Measurements from ENCODE around the gene IFIH1.

IFIH1 gene

DNA sequence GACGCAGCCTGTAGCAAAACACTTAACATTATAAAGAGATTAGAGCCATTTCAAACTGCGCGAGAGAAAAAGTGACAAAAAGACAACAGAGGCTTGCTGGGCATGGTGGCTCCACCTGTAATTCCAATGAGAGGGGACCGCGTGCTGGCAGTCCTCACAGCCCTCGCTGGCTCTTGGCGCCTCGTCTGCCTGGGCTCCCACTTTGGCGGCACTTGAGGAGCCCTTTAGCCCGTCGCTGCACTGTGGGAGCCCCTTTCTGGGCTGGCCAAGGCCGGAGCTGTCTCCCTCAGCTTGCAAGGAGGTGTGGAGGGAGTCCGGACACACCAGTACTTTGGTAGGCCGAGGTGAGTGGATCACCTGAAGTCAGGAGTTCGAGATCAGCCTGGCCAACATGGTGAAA lies 9.3 kb upstream of the IFIH1 start:
- Histone ChIP-seq H3K36me3 (replicated peaks; ENCODE audit: insufficient read depth, low read length) (no peaks in the 10 kb centered on the region), H3K4me2 (ENCODE audit: low read depth, low read length) (peak overlapping the region; percentile 42; the same call in 1 of the 2 replicates), H3F3A (ENCODE audit: insufficient read depth, low read length) (no peaks in the 10 kb centered on the region), H3K4me3 (ENCODE audit: low read length) (no peak overlapping the region), H3K27me3 (replicated peaks; ENCODE audit: insufficient read depth, low read length) (no peaks in the 10 kb centered on the region), H4K20me1 (ENCODE audit: insufficient read depth, low read length) (no peaks in the 10 kb centered on the region), H3K9ac (ENCODE audit: low read length) (no peak overlapping the region; the same call in 1 of the 2 replicates), H3K9me2 (replicated peaks; ENCODE audit: insufficient read depth, low read length) (no peaks in the 10 kb centered on the region), H3K79me2 (ENCODE audit: low read length) (0 out of 2 replicates have a peak, but pooled peaks cover 9% of the 10 kb centered on the region), H2AFZ (ENCODE audit: low read length) (no peak overlapping the region), H3K9me3 (replicated peaks; ENCODE audit: insufficient read depth, low read length) (no peaks in the 10 kb centered on the region), H3K27ac (ENCODE audit: low read length) (no peak overlapping the region), H3K4me1 (ENCODE audit: low read length) (peaks cover 8% of the 10 kb centered on the region; the same call in 1 of the 2 replicates)
- no peak for DNase-seq
- no peak for TF ChIP-seq EZH2phosphoT487 (IDR thresholded peaks at IDR 0.05; ENCODE audit: low read length)
- TF ChIP-seq, protein P1, sequence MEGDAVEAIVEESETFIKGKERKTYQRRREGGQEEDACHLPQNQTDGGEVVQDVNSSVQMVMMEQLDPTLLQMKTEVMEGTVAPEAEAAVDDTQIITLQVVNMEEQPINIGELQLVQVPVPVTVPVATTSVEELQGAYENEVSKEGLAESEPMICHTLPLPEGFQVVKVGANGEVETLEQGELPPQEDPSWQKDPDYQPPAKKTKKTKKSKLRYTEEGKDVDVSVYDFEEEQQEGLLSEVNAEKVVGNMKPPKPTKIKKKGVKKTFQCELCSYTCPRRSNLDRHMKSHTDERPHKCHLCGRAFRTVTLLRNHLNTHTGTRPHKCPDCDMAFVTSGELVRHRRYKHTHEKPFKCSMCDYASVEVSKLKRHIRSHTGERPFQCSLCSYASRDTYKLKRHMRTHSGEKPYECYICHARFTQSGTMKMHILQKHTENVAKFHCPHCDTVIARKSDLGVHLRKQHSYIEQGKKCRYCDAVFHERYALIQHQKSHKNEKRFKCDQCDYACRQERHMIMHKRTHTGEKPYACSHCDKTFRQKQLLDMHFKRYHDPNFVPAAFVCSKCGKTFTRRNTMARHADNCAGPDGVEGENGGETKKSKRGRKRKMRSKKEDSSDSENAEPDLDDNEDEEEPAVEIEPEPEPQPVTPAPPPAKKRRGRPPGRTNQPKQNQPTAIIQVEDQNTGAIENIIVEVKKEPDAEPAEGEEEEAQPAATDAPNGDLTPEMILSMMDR (IDR thresholded peaks at IDR 0.05; ENCODE audit: low read length), result no peak
- TF ChIP-seq EZH2 (optimal IDR thresholded peaks at IDR 0.05; ENCODE audit: low read depth, low read length), result no peak

DNA sequence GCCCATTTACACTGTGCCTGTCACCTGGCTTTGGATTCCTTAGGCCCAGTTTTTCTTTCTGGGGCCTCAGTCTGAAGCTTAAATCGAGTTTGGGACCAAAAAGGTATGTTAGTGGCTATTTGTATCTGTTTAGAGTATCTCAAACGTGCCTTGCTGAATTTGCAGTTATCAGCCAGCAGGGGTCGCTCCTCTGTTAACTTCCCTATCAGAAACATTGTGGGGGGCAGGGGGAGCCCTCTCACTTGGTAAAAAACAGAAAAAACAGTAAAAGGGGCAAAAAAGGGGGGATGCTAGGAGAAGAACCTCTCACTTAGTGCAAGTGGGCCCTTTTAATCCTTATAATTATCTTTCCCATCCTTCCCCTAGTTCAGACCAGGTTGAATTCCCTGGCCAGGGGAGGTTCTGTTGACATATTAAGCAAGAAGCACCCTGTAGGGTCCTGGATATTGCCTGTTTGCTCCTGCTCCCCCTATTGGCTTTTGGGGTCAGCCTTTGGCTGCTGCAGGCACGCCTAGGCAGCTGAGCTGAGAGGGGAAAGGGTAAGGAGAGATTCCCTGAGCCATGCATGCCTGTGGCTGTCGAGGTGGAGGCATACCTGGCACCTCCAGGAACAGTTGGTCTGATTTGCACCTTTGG lies 8.8 kb upstream of the IFIH1 start:
- TF ChIP-seq, protein P1 (IDR thresholded peaks at IDR 0.05; ENCODE audit: low read length), result peak; percentile 61
- TF ChIP-seq EZH2 (optimal IDR thresholded peaks at IDR 0.05; ENCODE audit: low read depth, low read length) (no peak), EZH2phosphoT487 (IDR thresholded peaks at IDR 0.05; ENCODE audit: low read length) (no peak)
- Histone ChIP-seq H3K79me2 (ENCODE audit: low read length) (0 out of 2 replicates have a peak, but pooled peaks cover 9% of the 10 kb centered on the region), H3K4me1 (ENCODE audit: low read length) (peaks cover 8% of the 10 kb centered on the region; the same call in 1 of the 2 replicates), H3K36me3 (replicated peaks; ENCODE audit: insufficient read depth, low read length) (no peaks in the 10 kb centered on the region), H3K9me2 (replicated peaks; ENCODE audit: insufficient read depth, low read length) (no peaks in the 10 kb centered on the region), H3K9me3 (replicated peaks; ENCODE audit: insufficient read depth, low read length) (no peaks in the 10 kb centered on the region), H2AFZ (ENCODE audit: low read length) (no peak overlapping the region), H3K27me3 (replicated peaks; ENCODE audit: insufficient read depth, low read length) (no peaks in the 10 kb centered on the region), H3K4me3 (ENCODE audit: low read length) (no peak overlapping the region), H3K4me2 (ENCODE audit: low read depth, low read length) (no peak overlapping the region), H3F3A (ENCODE audit: insufficient read depth, low read length) (no peaks in the 10 kb centered on the region), H4K20me1 (ENCODE audit: insufficient read depth, low read length) (no peaks in the 10 kb centered on the region), H3K9ac (ENCODE audit: low read length) (no peak overlapping the region), H3K27ac (ENCODE audit: low read length) (no peak overlapping the region)
- no peak for DNase-seq

DNA sequence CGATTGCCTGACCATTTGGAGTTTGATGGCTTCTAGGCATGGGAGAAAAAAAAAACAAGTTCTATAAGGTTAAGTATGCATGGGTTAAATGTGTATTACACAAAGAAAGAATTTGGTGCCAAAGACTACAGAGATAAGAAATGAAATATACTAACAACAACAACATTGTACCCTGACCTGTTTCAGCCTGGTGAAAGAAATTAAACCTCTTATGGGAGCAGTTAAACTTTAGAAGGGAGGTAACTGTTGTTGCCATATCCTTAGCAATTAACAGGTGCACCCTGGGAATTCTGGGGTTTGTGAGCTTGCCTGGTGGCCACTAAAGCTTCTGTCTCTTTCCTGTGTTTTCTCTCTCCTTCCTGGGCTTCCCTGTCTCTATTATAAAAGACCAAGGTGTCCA lies 6.5 kb upstream of the IFIH1 start:
- no peak overlapping the region for H3K4me3 ChIP-seq (ENCODE audit: low read length)
- no peaks in the 10 kb centered on the region for H3K9me3 ChIP-seq (replicated peaks; ENCODE audit: insufficient read depth, low read length)
- H3F3A ChIP-seq (ENCODE audit: insufficient read depth, low read length), result peaks cover 5% of the 10 kb centered on the region
- no peak overlapping the region for H2AFZ ChIP-seq (ENCODE audit: low read length)
- H3K4me1 ChIP-seq (ENCODE audit: low read length), result peaks cover 16% of the 10 kb centered on the region
- TF ChIP-seq, protein P1 (IDR thresholded peaks at IDR 0.05; ENCODE audit: low read length), result no peak
- TF ChIP-seq EZH2phosphoT487 (IDR thresholded peaks at IDR 0.05; ENCODE audit: low read length), result no peak
- TF ChIP-seq EZH2 (optimal IDR thresholded peaks at IDR 0.05; ENCODE audit: low read depth, low read length), result no peak
- H3K27me3 ChIP-seq (replicated peaks; ENCODE audit: insufficient read depth, low read length), result no peaks in the 10 kb centered on the region
- H3K9ac ChIP-seq (ENCODE audit: low read length), result no peak overlapping the region
- no peaks in the 10 kb centered on the region for H3K9me2 ChIP-seq (replicated peaks; ENCODE audit: insufficient read depth, low read length)
- peaks cover 25% of the 10 kb centered on the region for H3K79me2 ChIP-seq (ENCODE audit: low read length)
- H3K4me2 ChIP-seq (ENCODE audit: low read depth, low read length), result no peak overlapping the region
- H3K27ac ChIP-seq (ENCODE audit: low read length), result no peak overlapping the region
- no peaks in the 10 kb centered on the region for H4K20me1 ChIP-seq (ENCODE audit: insufficient read depth, low read length)
- no peak for DNase-seq
- no peaks in the 10 kb centered on the region for H3K36me3 ChIP-seq (replicated peaks; ENCODE audit: insufficient read depth, low read length)
